ENCODE data around the gene NUP210.
A peak's percentile ranks its signal among the peaks of the same experiment; 100 is the strongest.

Gene NUP210

DNA sequence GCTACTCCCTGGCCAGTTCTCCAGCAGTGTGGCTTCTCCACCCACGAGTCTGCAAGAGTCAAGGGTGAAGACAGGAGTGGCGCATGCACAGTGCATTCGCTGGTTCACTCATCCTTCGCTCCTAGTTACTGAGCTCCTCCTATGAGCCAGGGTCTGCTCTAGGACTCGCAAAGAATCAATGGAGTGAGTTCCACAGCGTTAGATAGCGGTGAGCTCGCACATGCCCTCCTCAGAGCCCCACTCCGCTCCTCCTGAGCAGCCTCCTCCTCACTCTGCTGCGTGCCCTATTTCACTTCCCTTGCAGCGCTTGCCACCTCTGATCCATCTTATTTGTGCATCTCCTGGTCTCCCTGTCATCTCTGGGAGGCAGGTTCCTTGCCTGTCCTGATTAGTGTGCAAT, 63.0 kb downstream of the NUP210 start:
- TF ChIP-seq, protein P1, sequence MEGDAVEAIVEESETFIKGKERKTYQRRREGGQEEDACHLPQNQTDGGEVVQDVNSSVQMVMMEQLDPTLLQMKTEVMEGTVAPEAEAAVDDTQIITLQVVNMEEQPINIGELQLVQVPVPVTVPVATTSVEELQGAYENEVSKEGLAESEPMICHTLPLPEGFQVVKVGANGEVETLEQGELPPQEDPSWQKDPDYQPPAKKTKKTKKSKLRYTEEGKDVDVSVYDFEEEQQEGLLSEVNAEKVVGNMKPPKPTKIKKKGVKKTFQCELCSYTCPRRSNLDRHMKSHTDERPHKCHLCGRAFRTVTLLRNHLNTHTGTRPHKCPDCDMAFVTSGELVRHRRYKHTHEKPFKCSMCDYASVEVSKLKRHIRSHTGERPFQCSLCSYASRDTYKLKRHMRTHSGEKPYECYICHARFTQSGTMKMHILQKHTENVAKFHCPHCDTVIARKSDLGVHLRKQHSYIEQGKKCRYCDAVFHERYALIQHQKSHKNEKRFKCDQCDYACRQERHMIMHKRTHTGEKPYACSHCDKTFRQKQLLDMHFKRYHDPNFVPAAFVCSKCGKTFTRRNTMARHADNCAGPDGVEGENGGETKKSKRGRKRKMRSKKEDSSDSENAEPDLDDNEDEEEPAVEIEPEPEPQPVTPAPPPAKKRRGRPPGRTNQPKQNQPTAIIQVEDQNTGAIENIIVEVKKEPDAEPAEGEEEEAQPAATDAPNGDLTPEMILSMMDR (conservative IDR thresholded peaks at IDR 0.05; ENCODE audit: low read depth, low read length), result no peak
- DNase-seq (ENCODE audit: low read depth), result no peak

DNA sequence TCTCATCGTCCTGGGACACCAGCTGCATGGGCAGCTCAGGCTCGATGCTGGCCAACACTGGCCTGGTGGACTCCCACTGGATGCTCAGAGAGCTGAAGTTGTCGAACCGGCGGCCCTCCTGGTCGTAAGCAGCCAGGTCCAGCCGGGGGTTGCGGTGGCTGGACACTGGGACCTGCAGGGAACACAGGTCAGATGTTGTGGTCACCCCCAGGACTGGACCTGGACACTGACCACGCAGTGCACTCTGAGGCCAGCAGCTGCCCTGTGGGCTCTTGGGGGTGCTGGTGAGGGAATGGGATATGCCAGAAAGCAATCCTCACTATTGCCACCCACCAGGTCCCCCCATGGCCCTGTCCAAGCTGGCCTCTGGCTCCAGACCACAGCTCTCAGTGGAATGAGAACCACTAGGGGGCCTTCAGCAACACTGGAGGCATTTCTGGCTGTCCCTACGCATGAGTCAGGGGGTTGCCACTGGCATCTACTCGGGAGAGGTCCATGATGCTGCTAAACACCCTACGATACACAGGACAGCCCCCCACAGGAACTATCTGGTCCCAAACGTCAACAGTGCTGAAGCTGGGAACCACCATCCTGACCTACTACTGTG, 66.1 kb downstream of the NUP210 start:
- no peak overlapping the region for H3K4me3 ChIP-seq (ENCODE audit: low read depth, low read length)
- TF ChIP-seq, protein P1 (conservative IDR thresholded peaks at IDR 0.05; ENCODE audit: low read depth, low read length), result peak; percentile 60
- DNase-seq (ENCODE audit: low read depth), result peak; percentile 23

More for the DNA sequence above, 63.0 kb downstream of the NUP210 start:
- no peak overlapping the region for H3K4me3 ChIP-seq (ENCODE audit: low read depth, low read length)

DNA sequence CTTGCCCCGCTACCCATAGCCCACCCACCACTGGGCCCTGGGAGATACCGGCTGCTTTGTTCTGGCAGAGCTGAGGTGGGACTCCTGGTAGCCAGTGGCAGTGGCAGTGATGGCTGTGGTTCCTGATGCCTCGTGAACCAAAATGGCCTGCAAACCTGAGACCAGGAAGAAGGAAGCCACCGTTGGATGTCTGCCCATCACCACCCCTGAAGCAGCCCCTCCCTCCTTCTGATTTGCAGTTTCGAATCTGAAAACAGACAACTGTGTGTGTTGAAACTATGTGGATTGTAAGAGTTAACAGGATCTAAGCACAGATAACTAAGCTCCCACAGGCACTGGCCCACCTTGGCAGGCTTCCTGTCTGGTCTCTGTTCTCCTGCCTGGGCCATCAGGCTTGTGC, 66.6 kb downstream of the NUP210 start:
- DNase-seq (ENCODE audit: low read depth), result no peak
- TF ChIP-seq, protein P1 (conservative IDR thresholded peaks at IDR 0.05; ENCODE audit: low read depth, low read length), result no peak
- no peak overlapping the region for H3K4me3 ChIP-seq (ENCODE audit: low read depth, low read length)

DNA sequence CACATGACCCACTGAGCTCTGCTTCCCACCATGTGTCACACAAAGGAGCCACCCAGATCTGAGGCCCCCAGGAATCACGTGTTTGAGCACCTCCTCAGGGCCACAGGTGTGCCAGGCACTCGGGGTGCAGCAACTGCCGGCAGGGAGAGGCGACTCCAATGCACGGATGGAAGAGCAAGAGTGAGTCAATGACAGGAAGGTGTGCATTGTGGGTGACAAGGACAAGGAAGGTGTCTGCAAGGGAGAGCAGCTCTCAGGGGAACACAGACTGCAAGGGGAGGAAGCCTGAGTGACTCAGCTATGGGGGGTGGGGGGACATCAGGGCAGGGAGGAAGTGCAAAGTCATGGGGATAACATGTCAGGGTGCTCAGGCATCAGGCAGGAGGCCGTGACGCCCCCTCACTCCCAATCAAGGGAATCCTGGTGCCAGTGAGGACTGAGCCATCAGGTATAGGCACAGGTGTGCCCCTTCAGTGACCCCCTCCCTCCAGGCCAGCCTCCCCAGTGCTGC, 67.4 kb downstream of the NUP210 start:
- DNase-seq (ENCODE audit: low read depth), result peak; percentile 11
- TF ChIP-seq, protein P1 (conservative IDR thresholded peaks at IDR 0.05; ENCODE audit: low read depth, low read length), result no peak
- H3K4me3 ChIP-seq (ENCODE audit: low read depth, low read length), result no peak overlapping the region

DNA sequence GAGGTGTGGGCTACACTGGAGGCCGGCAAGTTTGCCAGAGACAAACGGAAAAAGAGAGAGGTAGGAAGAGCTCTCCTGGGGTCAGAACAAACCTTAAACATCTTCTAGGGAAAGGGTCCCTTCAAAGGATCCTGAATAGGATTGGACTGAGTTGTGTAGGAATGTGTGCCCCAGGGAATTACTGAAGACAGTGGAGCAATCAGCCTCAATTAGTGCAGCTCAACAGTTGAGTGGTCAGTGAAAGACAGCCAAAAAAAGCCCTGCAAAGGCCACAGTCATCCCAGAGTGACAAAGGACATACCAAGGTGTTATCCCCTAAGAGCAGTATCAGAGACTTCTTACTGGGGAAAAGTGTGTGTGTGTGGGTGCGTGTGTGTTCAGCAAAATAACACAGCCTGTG, 70.3 kb downstream of the NUP210 start:
- TF ChIP-seq, protein P1 (conservative IDR thresholded peaks at IDR 0.05; ENCODE audit: low read depth, low read length), result no peak
- no peak for DNase-seq (ENCODE audit: low read depth)
- no peak overlapping the region for H3K4me3 ChIP-seq (ENCODE audit: low read depth, low read length)

DNA sequence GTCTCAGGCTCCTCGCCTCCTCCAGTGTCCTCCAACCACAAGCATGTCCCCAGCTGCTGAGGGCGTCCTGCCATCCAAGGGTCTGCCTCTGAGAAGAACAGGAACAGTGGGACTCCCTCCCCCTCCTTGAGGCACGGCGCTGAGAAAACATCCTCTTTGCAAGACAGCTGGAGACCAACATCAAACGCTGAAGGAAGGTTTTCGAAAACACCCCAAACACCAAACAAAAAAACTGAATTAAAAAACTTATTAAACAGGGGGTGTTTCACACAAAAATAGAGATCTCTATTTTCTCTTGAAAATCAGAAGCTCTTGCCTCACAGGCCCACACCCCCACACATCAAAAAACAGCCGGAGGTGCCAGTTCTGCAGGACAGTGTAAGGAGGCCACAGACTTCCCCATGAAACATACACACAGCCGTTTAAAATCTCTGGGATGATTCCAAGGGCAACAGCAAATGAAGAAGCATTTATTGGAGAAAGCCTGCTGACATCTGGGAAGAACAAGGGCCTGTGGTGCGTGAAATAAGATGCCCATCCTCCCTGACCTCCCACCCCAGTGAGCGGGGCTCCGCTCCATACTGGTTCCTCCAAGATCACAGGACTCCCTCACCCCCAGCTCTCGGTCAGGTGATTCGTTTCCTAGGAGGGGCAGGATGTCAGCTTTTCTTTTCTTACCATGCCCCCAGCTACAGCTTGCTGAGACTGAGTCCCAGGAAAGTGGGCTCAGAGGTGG, 71.3 kb downstream of the NUP210 start:
- TF ChIP-seq, protein P1 (conservative IDR thresholded peaks at IDR 0.05; ENCODE audit: low read depth, low read length), result no peak
- DNase-seq (ENCODE audit: low read depth), result peak; percentile 48
- no peak overlapping the region for H3K4me3 ChIP-seq (ENCODE audit: low read depth, low read length)

Data from choroid plexus epithelial cell (primary cell).